Type B pancreatic cell (in vitro differentiated cells): ENCODE results near the gene RIMOC1. TPM values are rescaled to one million over a fixed set of nuclear protein-coding genes. Genes with fewer than 3 reads are reported as not detected.
"Not testable (repeated sequence)": the region's sequence is repeated elsewhere in the genome, so short reads cannot be mapped to it uniquely, and the experiment has no call there.

Source experiments
- DNase-seq: peaks from one replicate; pipeline ENCODE4 v3.0.0; 2021; ENCODE audit warnings: mixed read lengths; ENCODE audit not compliant: unreplicated experiment; ENCODE audit errors: extremely low spot score
- H3K27ac Mint-ChIP-seq: 2 replicates; pipeline ENCODE4 v1.8.0; 2021; ENCODE audit warnings: mild to moderate bottlenecking, mixed read lengths
- H3K27me3 Mint-ChIP-seq: 2 replicates; pipeline ENCODE4 v1.8.0; 2021; ENCODE audit warnings: mixed read lengths
- H3K36me3 Mint-ChIP-seq: 2 replicates; pipeline ENCODE4 v1.8.0; 2021; ENCODE audit warnings: mixed read lengths
- H3K4me1 Mint-ChIP-seq: one replicate; pipeline ENCODE4 v1.8.0; 2021; ENCODE audit warnings: mixed read lengths; ENCODE audit not compliant: unreplicated experiment
- H3K4me3 Mint-ChIP-seq: 2 replicates; pipeline ENCODE4 v1.8.0; 2021; ENCODE audit warnings: mild to moderate bottlenecking, mixed read lengths
- H3K9me3 Mint-ChIP-seq: 2 replicates; pipeline ENCODE4 v1.8.0; 2021; ENCODE audit warnings: mixed read lengths
- CTCF ChIP-seq: fragments of 200-600 bp; sonication (generic); conservative IDR thresholded peaks from 2 replicates; pipeline ENCODE4 v1.5.0; 2021; ENCODE audit warnings: antibody characterized with exemption, mild to moderate bottlenecking
- total RNA-seq: library from RNA; stranded (reverse); gene quantifications from 2 replicates; pipeline ENCODE4 v1.2.1, GENCODE V29; 2021; ENCODE audit warnings: low replicate concordance

The RIMOC1 gene
- total RNA-seq, 1 donor from 2014 or later, result 39.0 TPM

GRCh38 chr5:41935544-41935943 lies 31.4 kb downstream of the RIMOC1 start:
- no peak for TF ChIP-seq CTCF
- H3K4me1 Mint-ChIP-seq, result no peaks in the 10 kb centered on the region
- H3K27ac Mint-ChIP-seq, result no peak overlapping the region
- H3K4me3 Mint-ChIP-seq, result no peak overlapping the region
- H3K27me3 Mint-ChIP-seq, result no peaks in the 10 kb centered on the region
- no peak for DNase-seq
- H3K36me3 Mint-ChIP-seq, result peaks cover 18% of the 10 kb centered on the region
- no peaks in the 10 kb centered on the region for H3K9me3 Mint-ChIP-seq

GRCh38 chr5:41940641-41941040 lies 36.5 kb downstream of the RIMOC1 start:
- H3K4me1 Mint-ChIP-seq, result no peaks in the 10 kb centered on the region
- H3K27me3 Mint-ChIP-seq, result no peaks in the 10 kb centered on the region
- no peak overlapping the region for H3K27ac Mint-ChIP-seq
- no peak overlapping the region for H3K4me3 Mint-ChIP-seq
- TF ChIP-seq CTCF, result no peak
- no peaks in the 10 kb centered on the region for H3K9me3 Mint-ChIP-seq
- H3K36me3 Mint-ChIP-seq, result peaks cover 4% of the 10 kb centered on the region
- DNase-seq, result no peak

GRCh38 chr5:41945332-41945955 lies 41.3 kb downstream of the RIMOC1 start:
- peak overlapping the region; percentile 70 for H3K27ac Mint-ChIP-seq
- not testable (repeated sequence) for H3K4me1 Mint-ChIP-seq, DNase-seq, H3K27me3 Mint-ChIP-seq, H3K36me3 Mint-ChIP-seq, H3K9me3 Mint-ChIP-seq
- peak overlapping the region; percentile 55 for H3K4me3 Mint-ChIP-seq

GRCh38 chr5:41951224-41951623 lies 47.1 kb downstream of the RIMOC1 start:
- Mint-ChIP-seq H3K4me1 (peaks cover 5% of the 10 kb centered on the region), H3K27ac (no peak overlapping the region), H3K36me3 (no peaks in the 10 kb centered on the region), H3K27me3 (no peaks in the 10 kb centered on the region), H3K4me3 (no peak overlapping the region), H3K9me3 (peaks cover 4% of the 10 kb centered on the region)
- TF ChIP-seq CTCF, result no peak
- no peak for DNase-seq

Other genes starting within 250 kb of the RIMOC1 start
- 20.4 and 26.4 TPM in 2 replicates for gene OXCT1, start 33.9 kb upstream of the RIMOC1 start, total RNA-seq
- 5.7 and 7.9 TPM in 2 replicates for gene FBXO4, start 20.9 kb downstream of the RIMOC1 start, total RNA-seq